ENCODE results near the gene KNTC1.

- TF ChIP-seq, protein P1, sequence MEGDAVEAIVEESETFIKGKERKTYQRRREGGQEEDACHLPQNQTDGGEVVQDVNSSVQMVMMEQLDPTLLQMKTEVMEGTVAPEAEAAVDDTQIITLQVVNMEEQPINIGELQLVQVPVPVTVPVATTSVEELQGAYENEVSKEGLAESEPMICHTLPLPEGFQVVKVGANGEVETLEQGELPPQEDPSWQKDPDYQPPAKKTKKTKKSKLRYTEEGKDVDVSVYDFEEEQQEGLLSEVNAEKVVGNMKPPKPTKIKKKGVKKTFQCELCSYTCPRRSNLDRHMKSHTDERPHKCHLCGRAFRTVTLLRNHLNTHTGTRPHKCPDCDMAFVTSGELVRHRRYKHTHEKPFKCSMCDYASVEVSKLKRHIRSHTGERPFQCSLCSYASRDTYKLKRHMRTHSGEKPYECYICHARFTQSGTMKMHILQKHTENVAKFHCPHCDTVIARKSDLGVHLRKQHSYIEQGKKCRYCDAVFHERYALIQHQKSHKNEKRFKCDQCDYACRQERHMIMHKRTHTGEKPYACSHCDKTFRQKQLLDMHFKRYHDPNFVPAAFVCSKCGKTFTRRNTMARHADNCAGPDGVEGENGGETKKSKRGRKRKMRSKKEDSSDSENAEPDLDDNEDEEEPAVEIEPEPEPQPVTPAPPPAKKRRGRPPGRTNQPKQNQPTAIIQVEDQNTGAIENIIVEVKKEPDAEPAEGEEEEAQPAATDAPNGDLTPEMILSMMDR (IDR thresholded peaks at IDR 0.05) = no peak
- TF ChIP-seq POLR2A (IDR thresholded peaks at IDR 0.05) = no peak
These were observed 108.4 kb downstream of the KNTC1 start for GRCh38 chr12:122635471-122635870.

Measured in heart left ventricle (tissue), 13 donors.